Natural killer cell treated with Interleukin-12 subunit alpha and Interleukin-12 subunit beta and Interleukin-15 and Interleukin-18, amount 100 ng/mL, for 72 hours (primary cell): Measurements from ENCODE around the gene WRAP73. TPM values are rescaled to one million over a fixed set of nuclear protein-coding genes. Genes with fewer than 3 reads are reported as not detected.

ENCODE experiments used
- ATAC-seq, 2 donors: fragments of 150-1000 bp; cut with Tn5 transposase in 1 of 2; sonication (Bioruptor Pico), chemical (Tn5 transposase) in 1 of 2; 2 replicates each; pipeline ENCODE4 v1.10.0; 2021
- DNase-seq: peaks from one replicate; pipeline ENCODE4 v3.0.0; 2022; ENCODE audit warnings: low spot score
- H3K27ac Mint-ChIP-seq, 2 donors: 1 replicate in 1 of 2; 2 replicates in 1 of 2; pipeline ENCODE4 v1.8.0; 2022; ENCODE audit warnings: mixed read lengths in 2 of 2, mild to moderate bottlenecking in 1 of 2, moderate library complexity in 1 of 2
- H3K27me3 Mint-ChIP-seq, 2 donors: 1 replicate in 1 of 2; 2 replicates in 1 of 2; pipeline ENCODE4 v1.8.0; 2022; ENCODE audit warnings: mixed read lengths in 2 of 2
- H3K36me3 Mint-ChIP-seq: one replicate; pipeline ENCODE4 v1.8.0; 2022; ENCODE audit warnings: mixed read lengths
- H3K4me1 Mint-ChIP-seq, 2 donors: 1 replicate in 1 of 2; 2 replicates in 1 of 2; pipeline ENCODE4 v1.8.0; 2022; ENCODE audit warnings: low read depth in 2 of 2, mixed read lengths in 2 of 2, mild to moderate bottlenecking in 1 of 2
- H3K4me3 Mint-ChIP-seq: one replicate; pipeline ENCODE4 v1.8.0; 2022; ENCODE audit warnings: mixed read lengths
- H3K9me3 Mint-ChIP-seq: 2 replicates; pipeline ENCODE4 v1.8.0; 2022; ENCODE audit warnings: mixed read lengths
- total RNA-seq, 2 donors: library from RNA; stranded (reverse); gene quantifications; one replicate each; pipeline ENCODE4 v1.2.3, GENCODE V29; 2022

The WRAP73 gene
- total RNA-seq, 2 donors from 2014 or later = 27.6 to 51.3 TPM

DNA sequence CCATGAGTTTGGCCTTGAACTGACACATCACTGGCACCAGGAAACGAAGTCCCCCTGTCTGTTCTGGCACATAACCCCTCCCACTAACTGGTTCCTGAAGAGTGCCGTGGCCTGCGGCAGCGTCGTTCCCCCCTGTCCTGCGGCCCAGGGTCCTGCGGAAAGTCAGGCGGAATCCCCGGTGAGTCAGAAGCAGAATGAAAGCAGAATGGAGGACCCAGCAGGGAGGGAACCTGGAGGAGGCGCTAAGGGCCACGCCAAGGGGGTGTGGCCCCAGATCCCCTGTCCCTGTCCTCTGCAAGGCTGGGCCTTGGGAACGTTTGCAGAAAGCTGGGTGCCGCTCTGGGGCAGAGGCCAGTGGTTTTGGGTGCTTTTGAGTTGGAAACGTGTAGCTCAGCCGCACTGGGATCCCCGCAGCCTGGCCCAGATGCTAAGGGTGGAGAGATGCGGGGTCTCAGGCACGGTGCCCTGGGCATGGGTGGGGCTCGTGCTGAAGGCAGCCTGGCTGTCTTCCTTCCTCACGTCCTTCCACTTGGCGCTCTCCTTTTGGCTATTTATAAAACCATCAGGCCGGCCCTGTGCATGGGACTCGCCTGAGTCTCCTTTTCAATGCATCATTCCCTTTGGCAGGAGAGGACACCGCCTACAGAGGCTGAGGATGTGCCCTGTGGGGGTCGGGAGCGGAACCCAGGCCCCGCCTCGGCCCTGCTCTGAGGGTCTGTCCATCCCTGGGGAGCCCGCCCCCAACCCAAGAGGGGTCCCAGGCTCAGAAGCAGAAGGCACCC, 38.6 kb upstream of the WRAP73 start:
- H3K4me3 Mint-ChIP-seq = no peak overlapping the region
- ATAC-seq = peak in 1 of 2 donors; percentile 3
- DNase-seq = no peak
- H3K4me1 Mint-ChIP-seq = no peaks in the 10 kb centered on the region
- H3K27ac Mint-ChIP-seq = no peak overlapping the region
- no peaks in the 10 kb centered on the region for H3K9me3 Mint-ChIP-seq
- H3K36me3 Mint-ChIP-seq = no peaks in the 10 kb centered on the region
- H3K27me3 Mint-ChIP-seq = peaks cover 0 to 2% of the 10 kb centered on the region in 2 donors

DNA sequence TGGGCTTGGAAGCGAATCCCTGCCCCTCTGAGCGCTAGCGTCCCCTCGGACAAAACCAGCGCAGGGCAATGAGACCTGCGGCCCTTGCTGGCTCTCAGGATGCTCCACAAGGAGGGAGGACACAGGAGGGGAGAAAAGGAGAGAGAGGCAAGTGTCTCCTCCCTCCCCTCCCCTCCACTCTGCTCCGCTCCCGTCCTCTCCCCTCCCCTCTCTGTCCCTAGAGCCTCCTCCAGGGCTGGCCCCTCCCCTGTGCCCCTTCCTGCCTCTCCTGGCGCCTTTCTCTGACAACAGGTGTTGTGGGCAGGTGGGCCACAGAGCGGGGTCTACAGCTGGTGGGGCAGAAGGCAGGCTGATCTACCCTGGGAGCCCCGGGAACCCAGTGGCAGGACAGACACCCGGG, 37.6 kb upstream of the WRAP73 start:
- H3K27me3 Mint-ChIP-seq = peaks cover 0 to 6% of the 10 kb centered on the region in 2 donors
- ATAC-seq = no peak
- H3K36me3 Mint-ChIP-seq = no peaks in the 10 kb centered on the region
- no peak overlapping the region for H3K4me3 Mint-ChIP-seq
- H3K4me1 Mint-ChIP-seq = no peaks in the 10 kb centered on the region
- DNase-seq = no peak
- H3K27ac Mint-ChIP-seq = no peak overlapping the region
- H3K9me3 Mint-ChIP-seq = no peaks in the 10 kb centered on the region

DNA sequence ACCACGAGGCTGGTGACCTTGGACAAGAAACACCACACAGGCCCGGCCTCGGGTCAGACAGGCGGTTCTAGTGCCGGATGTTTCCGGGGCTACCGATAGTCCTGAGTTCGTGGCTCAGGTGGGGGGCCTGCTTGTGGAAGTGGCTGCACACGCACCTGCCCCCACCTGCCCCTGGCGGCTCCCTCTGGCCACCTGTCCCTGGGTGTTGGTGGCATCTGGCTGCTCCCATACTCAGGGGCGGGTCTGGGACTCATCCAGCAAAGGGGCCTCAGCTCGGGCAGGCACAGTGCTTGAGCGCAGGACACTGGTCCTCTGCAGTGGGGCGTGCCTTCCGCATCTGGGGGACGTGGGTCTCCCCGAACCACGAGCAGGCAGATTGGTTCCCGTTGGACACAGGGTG, 36.0 kb upstream of the WRAP73 start:
- Mint-ChIP-seq H3K4me1 (no peaks in the 10 kb centered on the region), H3K9me3 (no peaks in the 10 kb centered on the region), H3K4me3 (no peak overlapping the region), H3K36me3 (no peaks in the 10 kb centered on the region), H3K27ac (no peak overlapping the region), H3K27me3 (peaks cover 0 to 6% of the 10 kb centered on the region in 2 donors)
- ATAC-seq = no peak
- DNase-seq = no peak

DNA sequence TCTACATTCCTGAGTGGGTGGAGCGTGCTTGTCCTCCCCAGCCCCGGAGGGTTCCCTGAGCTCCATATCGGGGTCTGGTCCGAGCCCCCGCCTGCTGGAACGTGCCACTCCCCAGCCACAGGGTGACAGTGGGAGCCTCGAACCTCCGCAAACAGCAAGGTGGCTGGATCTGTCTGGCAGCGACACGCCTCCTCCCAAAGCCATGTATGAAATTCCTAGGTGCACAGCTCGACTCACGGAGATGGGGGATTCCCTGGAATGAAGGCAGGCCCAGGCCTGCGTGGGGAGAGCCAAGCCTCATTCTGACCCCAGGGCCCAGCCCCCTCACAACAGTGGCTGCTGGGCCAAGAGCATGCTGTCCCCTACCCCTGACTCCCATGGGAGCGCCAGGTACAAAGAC, 35.3 kb upstream of the WRAP73 start:
- H3K36me3 Mint-ChIP-seq = no peaks in the 10 kb centered on the region
- no peaks in the 10 kb centered on the region for H3K4me1 Mint-ChIP-seq
- no peak for ATAC-seq
- DNase-seq = no peak
- no peaks in the 10 kb centered on the region for H3K9me3 Mint-ChIP-seq
- no peak overlapping the region for H3K4me3 Mint-ChIP-seq
- H3K27me3 Mint-ChIP-seq = peaks cover 0 to 6% of the 10 kb centered on the region in 2 donors
- no peak overlapping the region for H3K27ac Mint-ChIP-seq

DNA sequence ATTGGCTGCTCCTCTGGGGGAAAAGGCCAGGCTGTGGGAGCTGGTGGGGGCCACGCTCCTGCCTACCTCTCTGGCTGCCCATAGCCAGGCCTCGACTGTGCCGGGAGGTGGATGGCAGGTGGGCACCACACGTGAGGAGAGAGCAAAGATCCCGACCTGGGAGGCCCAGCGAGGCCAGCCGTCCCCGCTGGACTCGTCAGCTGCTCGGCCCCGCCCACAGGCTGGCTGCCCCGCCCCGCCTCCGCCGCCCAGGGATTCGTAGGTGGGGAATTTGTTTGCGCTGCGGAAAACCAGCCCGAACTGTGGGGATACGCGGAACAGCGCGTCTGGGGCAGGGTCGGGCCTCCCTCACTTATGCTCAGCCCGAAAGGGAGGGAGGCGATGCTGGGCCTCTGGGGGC, 34.1 kb upstream of the WRAP73 start:
- Mint-ChIP-seq H3K27ac (no peak overlapping the region), H3K27me3 (peaks cover 8 to 14% of the 10 kb centered on the region in 2 donors), H3K9me3 (no peaks in the 10 kb centered on the region), H3K4me1 (peaks cover 4 to 8% of the 10 kb centered on the region in 2 donors), H3K36me3 (no peaks in the 10 kb centered on the region), H3K4me3 (no peak overlapping the region)
- ATAC-seq (no peak), DNase-seq (no peak)

DNA sequence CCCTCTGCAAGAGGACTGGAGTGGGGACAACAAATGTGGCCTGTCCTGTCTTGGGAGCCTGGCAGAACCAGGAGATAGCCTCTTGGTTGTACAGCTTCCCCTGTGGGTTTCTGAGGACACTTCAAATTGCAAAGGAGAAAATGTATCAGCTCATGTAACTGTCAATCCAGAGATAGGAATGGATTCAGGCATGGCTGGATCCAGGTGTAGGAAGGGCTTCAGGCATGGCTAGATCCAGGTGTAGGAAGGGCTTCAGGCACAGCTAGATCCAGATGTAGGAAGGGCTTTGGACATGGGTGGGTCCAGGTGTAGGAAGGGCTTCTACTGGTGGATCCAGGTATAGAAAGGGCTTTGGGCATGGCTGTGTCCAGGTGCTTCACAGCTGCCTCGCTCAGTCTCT, 33.3 kb upstream of the WRAP73 start:
- no peak overlapping the region for H3K27ac Mint-ChIP-seq
- no peak for DNase-seq

DNA sequence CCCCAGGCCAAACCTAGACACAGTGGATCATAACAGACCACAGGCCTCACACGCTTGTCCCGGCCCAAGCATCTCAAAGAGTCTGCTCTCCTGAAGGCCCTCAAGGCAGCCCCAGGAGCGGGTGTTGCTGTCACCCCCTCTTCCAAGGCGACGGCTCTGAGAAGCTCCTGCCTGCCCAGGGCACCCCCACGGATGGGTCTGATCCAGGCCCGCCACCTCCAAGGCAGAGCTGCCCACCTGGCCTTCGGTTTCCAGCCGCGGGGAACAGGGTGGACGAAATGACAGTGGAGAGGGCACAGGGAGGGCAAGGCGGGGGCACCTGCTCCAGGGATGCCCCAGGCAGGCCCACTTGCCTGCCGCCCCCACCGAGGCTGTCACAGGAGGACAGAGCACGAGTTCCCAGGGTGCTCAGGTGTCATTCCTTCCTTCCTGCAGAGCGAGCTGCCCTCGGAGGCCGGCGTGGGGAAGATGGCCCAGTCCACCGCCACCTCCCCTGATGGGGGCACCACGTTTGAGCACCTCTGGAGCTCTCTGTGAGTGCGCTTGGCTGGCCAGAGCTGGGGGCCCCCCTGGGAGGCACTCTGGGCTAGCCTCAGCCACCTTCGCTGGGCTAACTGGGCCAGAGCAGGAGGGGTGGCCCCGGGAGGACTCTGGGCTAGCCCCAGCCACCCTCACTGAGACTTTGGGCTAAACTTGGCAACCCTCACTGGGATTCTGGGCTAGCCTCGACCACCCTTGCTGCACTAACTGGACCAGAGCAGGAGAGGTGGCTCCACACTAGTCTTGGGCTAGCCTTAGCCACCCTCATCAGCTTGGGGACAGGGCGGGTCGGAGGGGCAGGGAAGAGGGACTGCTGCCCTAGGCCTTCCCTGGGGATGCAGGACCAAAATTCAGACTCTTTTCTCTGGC, 32.2 kb upstream of the WRAP73 start:
- Mint-ChIP-seq H3K9me3 (no peaks in the 10 kb centered on the region), H3K4me1 (peaks cover 12 to 19% of the 10 kb centered on the region in 2 donors), H3K4me3 (no peak overlapping the region), H3K27me3 (peaks cover 8 to 14% of the 10 kb centered on the region in 2 donors), H3K27ac (no peak overlapping the region), H3K36me3 (no peaks in the 10 kb centered on the region)
- DNase-seq (no peak), ATAC-seq (no peak)

More for the DNA sequence above, 33.3 kb upstream of the WRAP73 start:
- Mint-ChIP-seq H3K9me3 (no peaks in the 10 kb centered on the region), H3K4me3 (no peak overlapping the region), H3K36me3 (no peaks in the 10 kb centered on the region), H3K4me1 (peaks cover 4 to 9% of the 10 kb centered on the region in 2 donors), H3K27me3 (peaks cover 8 to 14% of the 10 kb centered on the region in 2 donors)
- no peak for ATAC-seq

DNA sequence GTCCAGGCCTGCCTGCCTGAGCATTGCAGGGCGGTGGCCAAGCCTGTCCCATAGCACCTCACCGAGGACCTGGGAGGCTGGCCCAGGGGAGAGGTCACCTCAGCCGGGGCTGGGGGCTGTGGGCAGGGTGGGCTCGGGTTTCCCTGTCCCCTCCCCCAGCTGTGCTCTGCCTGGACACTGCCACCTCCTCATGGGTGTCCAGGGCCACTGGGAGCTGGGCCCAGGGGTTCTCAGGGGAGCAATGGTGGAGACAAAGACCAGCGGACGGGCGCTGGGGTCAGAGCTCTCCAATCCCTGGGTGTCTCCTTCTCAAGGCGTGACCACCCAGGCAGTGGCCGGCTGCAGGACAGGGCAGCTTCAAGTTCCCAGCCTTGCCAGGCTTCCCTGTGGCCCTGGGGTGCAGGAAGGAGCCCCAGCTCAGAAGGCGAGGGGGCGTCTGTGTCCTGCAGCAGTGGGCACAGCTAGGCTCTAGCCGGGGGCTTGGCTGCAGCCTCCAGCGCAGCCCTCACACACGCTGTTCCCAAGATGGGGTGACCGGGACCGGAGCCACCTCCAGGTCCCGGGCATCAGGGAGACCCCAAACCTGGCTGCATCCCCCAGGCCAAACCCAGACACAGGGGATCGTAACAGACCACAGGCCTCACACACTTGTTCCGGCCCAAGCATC, 31.5 kb upstream of the WRAP73 start:
- Mint-ChIP-seq H3K9me3 (no peaks in the 10 kb centered on the region), H3K36me3 (no peaks in the 10 kb centered on the region), H3K4me1 (peaks cover 14 to 23% of the 10 kb centered on the region in 2 donors), H3K27me3 (peaks cover 8 to 16% of the 10 kb centered on the region in 2 donors), H3K4me3 (no peak overlapping the region), H3K27ac (no peak overlapping the region)
- ATAC-seq (no peak), DNase-seq (no peak)

DNA sequence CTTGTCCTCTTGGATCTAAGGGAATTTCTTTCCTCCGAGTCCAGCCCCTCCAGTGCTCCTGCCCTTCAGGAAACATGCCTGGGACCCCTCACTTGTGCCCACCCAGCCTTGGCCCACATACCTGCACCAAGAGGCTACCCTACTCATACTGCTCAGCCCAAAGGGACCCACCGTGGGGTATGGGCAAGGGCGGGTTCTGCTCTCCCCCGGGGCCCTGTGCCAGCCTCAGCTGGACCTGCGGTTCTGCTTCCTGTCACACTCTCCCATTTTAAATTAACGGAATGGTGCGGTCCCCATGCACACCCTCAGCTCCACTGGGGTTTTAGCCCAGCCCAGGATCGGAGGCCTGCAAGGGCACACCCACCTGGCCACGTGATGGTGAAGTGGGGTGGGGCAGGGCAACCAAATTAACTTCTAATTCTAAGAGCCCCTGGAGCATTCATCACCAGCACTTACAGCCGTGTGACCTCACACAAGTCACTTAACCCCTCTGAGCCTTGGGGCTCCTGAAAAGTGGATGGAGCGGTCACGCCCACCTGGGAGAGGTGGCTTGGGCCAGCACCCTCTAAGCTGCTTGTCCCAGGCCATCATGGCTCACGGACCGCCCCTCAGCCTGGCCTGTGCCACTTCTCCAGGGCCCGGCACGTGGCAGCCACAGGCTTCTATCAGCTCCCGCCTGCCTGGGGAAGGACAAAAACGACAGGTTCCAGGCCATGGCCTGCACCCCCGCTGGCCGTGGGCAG, 30.8 kb upstream of the WRAP73 start:
- Mint-ChIP-seq H3K9me3 (no peaks in the 10 kb centered on the region), H3K27ac (no peak overlapping the region), H3K36me3 (no peaks in the 10 kb centered on the region), H3K27me3 (peaks cover 8 to 18% of the 10 kb centered on the region in 2 donors), H3K4me1 (peaks cover 14 to 23% of the 10 kb centered on the region in 2 donors), H3K4me3 (no peak overlapping the region)
- no peak for ATAC-seq
- peak; percentile 49 for DNase-seq

DNA sequence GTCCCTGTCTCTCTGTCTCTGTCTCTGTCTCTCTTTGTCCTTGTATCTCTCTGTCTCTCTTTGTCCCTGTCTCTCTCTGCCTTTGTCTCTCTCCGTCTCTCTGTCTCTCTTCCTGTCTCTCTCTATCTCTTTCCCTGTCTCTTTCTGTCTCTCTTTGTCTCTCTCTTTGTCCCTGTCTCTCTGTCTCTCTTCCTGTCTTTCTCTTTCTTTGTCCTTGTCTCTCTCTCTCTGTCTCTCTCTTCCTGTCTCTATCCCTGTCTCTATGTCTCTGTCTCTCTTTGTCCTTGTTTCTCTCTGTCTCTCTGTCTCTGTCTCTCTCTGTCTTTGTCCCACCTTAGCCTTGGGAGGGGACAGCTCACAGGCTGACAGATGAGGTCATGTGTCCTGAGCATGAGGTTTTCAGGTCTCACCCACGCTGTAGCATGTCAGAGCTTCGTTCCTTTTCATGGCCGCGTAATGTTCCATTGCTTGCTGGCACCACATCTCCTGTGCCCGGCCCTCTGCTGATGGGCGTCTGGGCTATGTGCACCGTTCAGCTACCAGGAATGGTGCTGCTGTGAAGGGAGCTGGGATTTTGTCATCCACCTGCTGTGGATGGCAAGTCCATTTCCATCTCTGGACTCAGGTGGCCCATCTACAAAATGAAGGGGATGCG, 30.0 kb upstream of the WRAP73 start:
- peak overlapping the region; percentile 0 for H3K4me3 Mint-ChIP-seq
- no peaks in the 10 kb centered on the region for H3K36me3 Mint-ChIP-seq
- no peak for ATAC-seq
- no peaks in the 10 kb centered on the region for H3K9me3 Mint-ChIP-seq
- peaks cover 14 to 23% of the 10 kb centered on the region in 2 donors for H3K4me1 Mint-ChIP-seq
- no peak for DNase-seq
- H3K27me3 Mint-ChIP-seq = peaks cover 8 to 18% of the 10 kb centered on the region in 2 donors
- no peak overlapping the region for H3K27ac Mint-ChIP-seq

DNA sequence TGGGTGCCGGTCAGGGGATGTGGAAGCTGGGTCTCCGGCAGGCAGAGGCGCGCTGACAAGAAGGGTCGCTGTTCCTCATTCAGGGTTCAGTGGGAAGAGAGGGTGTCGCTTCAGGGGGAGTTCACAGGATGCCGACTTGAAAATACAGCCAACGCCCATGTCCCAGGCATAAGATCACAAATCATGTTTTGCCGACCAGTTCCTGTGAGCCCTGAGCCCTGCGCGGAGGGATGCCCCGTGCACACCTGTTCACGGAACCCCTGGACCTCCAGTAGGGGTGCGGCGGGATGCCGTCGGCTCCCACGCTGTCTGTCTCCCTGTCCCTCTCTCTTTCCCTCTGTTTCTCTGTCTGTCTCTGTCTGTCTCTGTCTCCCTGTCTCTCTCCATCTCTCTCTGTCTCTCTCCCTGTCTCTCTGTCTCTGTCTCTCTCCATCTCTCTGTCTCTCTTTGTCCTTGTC, 29.2 kb upstream of the WRAP73 start:
- Mint-ChIP-seq H3K36me3 (no peaks in the 10 kb centered on the region), H3K27me3 (peaks cover 8 to 18% of the 10 kb centered on the region in 2 donors), H3K27ac (no peak overlapping the region), H3K9me3 (no peaks in the 10 kb centered on the region), H3K4me1 (peaks cover 14 to 23% of the 10 kb centered on the region in 2 donors), H3K4me3 (peak overlapping the region; percentile 0)
- DNase-seq (peak; percentile 51), ATAC-seq (no peak)

DNA sequence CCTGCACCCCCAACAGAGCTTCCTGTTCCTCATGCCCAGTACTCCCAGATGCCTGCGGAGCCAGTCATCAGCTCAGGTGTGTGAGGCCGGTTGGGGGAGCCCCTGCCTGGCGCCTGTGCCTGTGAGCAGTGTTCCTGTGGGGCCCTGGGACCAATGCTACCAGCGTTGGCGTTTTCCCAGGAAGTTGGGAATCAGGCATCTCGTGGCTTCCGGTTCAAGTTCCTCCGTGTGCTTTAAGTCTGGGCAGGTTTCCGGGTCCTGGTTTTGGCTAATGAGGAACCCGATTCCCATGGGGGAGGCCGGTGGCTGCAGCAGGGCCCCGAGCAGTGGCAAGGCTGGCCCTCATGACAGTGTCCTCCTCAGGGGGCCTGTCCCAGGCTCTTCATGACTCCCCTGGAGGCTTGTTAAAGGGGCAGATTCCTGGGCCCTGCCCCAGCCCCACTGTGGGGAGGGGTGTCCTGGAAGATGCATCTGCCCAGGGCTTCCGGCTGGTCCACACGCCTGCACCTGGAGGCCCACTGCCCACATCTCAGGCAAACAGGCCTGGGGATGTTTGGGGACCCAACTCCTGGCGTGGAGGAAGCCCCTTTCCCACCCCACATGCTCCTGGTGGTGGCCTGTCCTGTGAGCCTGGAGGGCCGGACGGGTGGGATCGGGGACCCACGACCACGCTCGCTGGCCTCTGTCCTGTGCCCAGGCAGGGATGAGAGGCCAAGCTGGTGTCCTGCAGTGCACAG, 28.6 kb upstream of the WRAP73 start:
- ATAC-seq (no peak), DNase-seq (peak; percentile 49)
- Mint-ChIP-seq H3K9me3 (no peaks in the 10 kb centered on the region), H3K36me3 (no peaks in the 10 kb centered on the region), H3K27me3 (peaks cover 8 to 17% of the 10 kb centered on the region in 2 donors), H3K4me1 (peaks cover 16 to 23% of the 10 kb centered on the region in 2 donors), H3K27ac (peak overlapping the region in 1 of 2 donors; percentile 66), H3K4me3 (peak overlapping the region; percentile 15)
